Astrocyte (in vitro differentiated cells and primary cell): Measurements from ENCODE around the gene FIG4.

ENCODE experiments used
- CTCF ChIP-seq: IDR thresholded peaks from 2 replicates; pipeline ENCODE4 v1.5.1; 2011; ENCODE audit warnings: low read depth, mild to moderate bottlenecking, inconsistent platforms, low read length, moderate library complexity; ENCODE audit not compliant: insufficient read depth
- EZH2 ChIP-seq: IDR thresholded peaks from 2 replicates; pipeline ENCODE4 v1.6.1; 2012; ENCODE audit warnings: mild to moderate bottlenecking, low read length, inconsistent platforms; ENCODE audit not compliant: insufficient read depth

GRCh38 chr6:109738667-109739066 is 47.6 kb downstream of the FIG4 start:
- TF ChIP-seq CTCF (no peak), EZH2 (no peak)
